Stimulated activated naive CD4-positive, alpha-beta T cell (primary cell): ENCODE measurements around the gene MPZL1.
"Not testable (repeated sequence)": the region's sequence is repeated elsewhere in the genome, so short reads cannot be mapped to it uniquely, and the experiment has no call there.

Experiments
- DNase-seq, 6 experiments: peaks; one replicate each; lab custom pipeline; 2025; lab: John Stamatoyannopoulos, UW

Gene MPZL1

GRCh38 chr1:167812972-167813371 lies 91.2 kb downstream of the MPZL1 start:
- DNase-seq: no peak

GRCh38 chr1:167815650-167816049 lies 93.9 kb downstream of the MPZL1 start:
- no peak for DNase-seq

- no peak for DNase-seq
Measured at GRCh38 chr1:167819849-167820683, 98.3 kb downstream of the MPZL1 start.

DNA sequence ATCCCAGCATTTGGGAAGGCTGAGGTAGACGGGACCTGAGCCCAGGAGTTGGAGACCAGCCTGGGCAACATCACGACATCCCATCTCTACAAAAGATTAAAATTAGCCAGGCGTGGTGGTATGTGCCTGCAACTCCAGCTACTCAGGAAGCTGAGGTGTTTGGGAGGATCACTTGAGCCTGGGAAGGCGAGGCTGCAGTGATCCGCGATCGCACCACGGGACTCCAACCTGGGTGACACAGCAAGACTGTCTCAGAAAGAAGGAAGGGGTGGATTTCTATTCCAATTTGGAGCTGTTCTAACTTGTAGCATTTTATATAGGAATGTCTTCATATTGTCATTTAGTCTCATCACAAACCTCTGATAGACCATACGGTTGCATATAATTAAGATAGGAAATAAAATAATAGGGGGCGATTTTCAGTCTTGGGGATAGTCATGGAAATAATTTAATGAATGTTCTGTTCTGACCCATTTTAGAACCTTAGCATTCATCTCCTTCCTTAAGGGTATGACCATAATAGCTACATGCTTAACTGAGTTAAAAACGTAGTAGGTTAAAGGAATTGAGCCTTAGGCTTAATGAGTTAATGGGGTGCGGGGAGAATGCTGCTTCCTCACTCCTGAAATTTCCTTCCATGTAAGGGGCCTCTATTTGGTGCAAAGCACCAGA lies 99.0 kb downstream of the MPZL1 start:
- DNase-seq: no peak

- no peak for DNase-seq
Measured at GRCh38 chr1:167821356-167821685, 99.5 kb downstream of the MPZL1 start.

GRCh38 chr1:167821969-167822685 lies 100.3 kb downstream of the MPZL1 start:
- no peak for DNase-seq

GRCh38 chr1:167824163-167824794 lies 102.5 kb downstream of the MPZL1 start:
- DNase-seq: no peak

DNA sequence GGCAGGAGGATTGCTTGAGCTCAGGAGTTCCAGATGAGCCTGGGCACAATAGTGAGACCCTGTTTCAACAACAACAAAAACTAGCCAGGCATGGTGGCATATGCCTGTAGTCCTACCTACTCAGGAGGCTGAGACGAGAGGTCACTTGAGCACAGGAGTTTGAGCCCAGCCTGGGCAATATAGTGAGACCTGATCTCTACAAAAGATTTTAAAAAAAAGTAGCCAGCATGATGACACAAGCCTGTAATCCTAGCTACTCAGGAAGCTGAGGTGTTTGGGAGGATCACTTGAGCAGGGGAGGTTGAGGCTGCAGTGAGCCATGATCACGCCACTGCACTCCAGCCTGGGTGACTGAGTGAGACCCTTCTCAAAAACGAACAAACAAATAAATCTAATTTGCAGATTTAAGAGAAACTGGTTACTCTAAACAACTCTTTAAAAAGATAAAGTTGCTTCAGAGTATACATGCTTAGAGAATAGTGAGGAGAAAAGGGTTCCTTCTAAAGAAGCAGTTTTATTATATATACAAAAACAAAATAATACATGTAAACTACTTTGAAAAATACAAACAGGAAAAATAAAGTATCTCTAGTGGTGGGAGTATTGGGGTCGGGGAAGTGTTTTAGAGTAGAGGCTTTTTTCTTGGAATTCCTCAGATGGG lies 103.8 kb downstream of the MPZL1 start:
- no peak for DNase-seq

GRCh38 chr1:167826127-167826526 lies 104.3 kb downstream of the MPZL1 start:
- no peak for DNase-seq

DNA sequence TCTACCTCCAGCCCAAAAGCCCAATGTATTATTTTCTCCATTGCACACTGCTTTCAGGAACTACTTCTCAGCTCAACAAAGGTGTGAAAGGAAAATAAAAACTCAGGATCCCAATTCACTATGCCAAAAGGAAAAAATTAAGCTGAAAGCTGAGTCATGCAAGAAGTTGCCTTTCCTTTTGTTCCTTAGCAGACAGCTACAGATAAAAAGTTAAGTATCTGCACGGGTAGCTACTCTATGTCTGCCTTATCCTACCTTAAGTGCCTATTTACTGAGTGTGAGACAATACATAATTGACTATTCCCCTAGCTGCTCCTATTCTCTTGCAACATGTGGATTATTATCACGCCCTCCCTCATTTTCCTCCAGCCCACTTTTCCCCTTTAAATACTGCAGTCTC lies 108.1 kb downstream of the MPZL1 start:
- no peak for DNase-seq

DNA sequence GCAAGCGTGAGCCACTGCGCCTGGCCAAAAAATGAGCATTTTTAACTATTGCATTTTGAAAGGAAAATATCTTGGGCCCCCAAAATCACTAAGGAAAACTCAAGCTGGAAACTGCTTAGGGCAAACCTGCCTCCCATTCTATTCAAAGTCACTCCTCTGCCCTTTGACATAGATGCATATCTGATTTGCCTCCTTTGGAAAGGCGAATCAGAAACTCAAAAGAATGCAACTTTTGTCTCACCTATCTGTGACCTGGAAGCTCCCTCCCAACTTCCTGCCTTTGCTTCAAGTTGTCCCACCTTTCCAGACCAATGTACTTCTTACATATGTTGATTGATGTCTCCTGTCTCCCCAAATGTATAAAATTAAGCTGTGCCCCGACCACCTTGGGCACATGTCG lies 108.9 kb downstream of the MPZL1 start:
- DNase-seq: not testable (repeated sequence)

DNA sequence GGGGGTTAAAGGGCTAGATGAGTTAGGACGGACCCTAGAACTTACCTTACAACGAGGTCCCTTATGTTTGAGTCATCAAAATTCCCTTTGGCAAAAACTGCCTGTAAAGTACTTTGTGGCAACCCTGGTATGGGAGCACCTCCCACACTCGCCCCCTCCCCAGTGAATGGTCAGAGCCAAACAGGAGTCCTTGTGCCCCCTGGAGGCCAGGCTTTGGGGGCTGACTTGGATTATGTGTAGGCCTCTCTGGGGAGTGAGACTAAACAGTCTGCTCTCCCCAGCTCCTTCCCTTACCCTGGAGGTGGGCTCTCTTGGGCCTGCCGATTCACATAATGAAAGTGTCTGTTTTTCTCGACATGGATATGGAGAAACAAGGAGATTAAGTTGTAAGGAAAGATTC lies 110.9 kb downstream of the MPZL1 start:
- no peak for DNase-seq

DNA sequence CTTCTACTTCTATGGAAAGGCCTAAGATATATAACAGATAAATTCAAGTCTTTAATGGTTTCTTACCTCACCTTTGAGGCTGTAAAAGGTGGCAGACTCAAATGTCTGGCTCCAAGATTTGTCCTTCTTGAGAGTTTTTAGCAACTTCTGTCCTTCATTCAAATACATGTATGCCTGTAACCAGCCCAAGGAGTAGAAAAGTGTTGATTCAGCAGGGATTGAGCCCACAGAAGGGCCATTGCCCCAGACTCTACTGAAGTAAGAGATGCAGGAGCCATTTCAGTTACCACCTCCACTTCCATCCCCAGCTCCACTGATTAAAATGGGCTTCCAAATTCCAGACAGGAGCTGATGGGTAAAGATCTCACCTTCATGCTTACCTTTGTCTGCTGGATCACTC lies 112.1 kb downstream of the MPZL1 start:
- DNase-seq: no peak

- no peak for DNase-seq
Measured at GRCh38 chr1:167836197-167836596, 114.4 kb downstream of the MPZL1 start.

- no peak for DNase-seq
Measured at GRCh38 chr1:167837326-167837725, 115.5 kb downstream of the MPZL1 start.

GRCh38 chr1:167839009-167839408 lies 117.2 kb downstream of the MPZL1 start:
- DNase-seq: no peak
